ENCODE results near the gene CDIP1. TPM values are rescaled to one million over a fixed set of nuclear protein-coding genes. Genes with fewer than 3 reads are reported as not detected.

Gene CDIP1
- total and polyA plus RNA-seq, 2 experiments from 2014 or later, result 39.2 to 57.6 TPM

DNA sequence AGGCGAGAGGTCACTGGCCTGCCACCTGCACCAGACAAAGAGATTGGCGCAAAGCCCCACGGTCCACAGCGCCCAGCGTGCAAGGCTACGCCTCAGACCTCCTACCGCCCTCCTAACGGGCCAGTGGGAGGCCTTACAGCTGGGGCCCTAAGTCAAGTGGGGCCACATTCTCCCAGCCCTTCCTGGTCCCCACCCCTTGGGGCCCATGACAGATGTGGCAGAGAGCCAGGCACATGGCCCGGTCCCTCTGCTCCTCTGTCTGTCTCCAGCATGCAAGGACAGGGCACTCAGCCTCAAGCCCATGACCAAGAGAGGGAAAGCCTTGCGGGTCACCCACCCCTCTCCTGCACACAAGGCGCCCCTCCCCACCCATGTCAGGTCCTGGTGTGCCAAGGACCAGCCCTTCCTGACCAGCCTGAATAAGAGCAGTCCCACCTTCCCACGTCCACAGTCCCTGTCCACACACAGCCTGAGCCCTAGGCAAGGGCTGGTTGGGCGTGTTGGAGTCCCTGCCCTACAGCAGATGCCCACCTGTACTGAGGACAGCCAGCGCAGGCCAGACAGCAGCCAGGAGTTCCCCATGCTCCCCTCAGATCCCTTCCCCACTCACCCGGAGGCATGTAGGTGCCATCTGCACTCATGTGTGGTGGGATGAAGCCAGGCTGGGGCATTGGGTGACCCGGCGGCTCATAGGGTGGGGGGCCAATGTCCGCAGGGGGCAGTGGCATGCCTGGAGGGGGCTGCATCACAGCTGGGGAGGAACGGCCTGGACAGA lies 25.3 kb downstream of the CDIP1 start (continued):
- TF ChIP-seq ZNF462 (CRISPR knock-in tag; IDR thresholded peaks at IDR 0.05) (no peak), POLR2AphosphoS5 (IDR thresholded peaks at IDR 0.05; ENCODE audit: low read depth) (no peak), STAT1 (IDR thresholded peaks at IDR 0.05; ENCODE audit: unreplicated experiment) (no peak), JUNB (IDR thresholded peaks at IDR 0.05; ENCODE audit: unreplicated experiment) (no peak)

- H3K9me3 Mint-ChIP-seq, result no peaks in the 10 kb centered on the region
- Histone ChIP-seq H3K27ac (ENCODE audit: low read depth) (no peak overlapping the region), H3F3A (replicated peaks; ENCODE audit: low read depth) (0 out of 2 replicates have a peak, but pooled peaks cover 7% of the 10 kb centered on the region), H3K36me3 (ENCODE audit: insufficient read depth) (no peaks in the 10 kb centered on the region), H3K9me2 (ENCODE audit: insufficient read depth) (no peaks in the 10 kb centered on the region), H3K27me3 (ENCODE audit: insufficient read depth) (no peaks in the 10 kb centered on the region), H4K20me1 (replicated peaks; ENCODE audit: insufficient read depth) (peaks cover 23% of the 10 kb centered on the region), H3K4me1 (ENCODE audit: insufficient read depth) (peaks cover 16% of the 10 kb centered on the region), H2AFZ (no peak overlapping the region), H3K4me2 (no peak overlapping the region), H3K4me3 (no peak overlapping the region), H3K79me2 (replicated peaks; ENCODE audit: insufficient read depth) (peaks cover 21% of the 10 kb centered on the region)
- no peak for ATAC-seq
- no peak overlapping the region for H3K4me3 Mint-ChIP-seq
- peaks cover 28% of the 10 kb centered on the region for H3K36me3 Mint-ChIP-seq (ENCODE audit: low read depth)
- no peak for DNase-seq (ENCODE audit: low spot score)
- no peak overlapping the region for H3K27ac Mint-ChIP-seq
- peaks cover 19% of the 10 kb centered on the region for H3K4me1 Mint-ChIP-seq
- peaks cover 10% of the 10 kb centered on the region for H3K27me3 Mint-ChIP-seq (ENCODE audit: insufficient read depth, low read depth, poor library complexity)
- no peak for TF ChIP-seq ZNF331 (CRISPR knock-in tag; IDR thresholded peaks at IDR 0.05; ENCODE audit: low read depth)
- no peak for TF ChIP-seq POLR2AphosphoS5 (IDR thresholded peaks at IDR 0.05; ENCODE audit: low read depth)
- TF ChIP-seq CTCF (conservative IDR thresholded peaks at IDR 0.05; ENCODE audit: low read depth in 2 of 2), result no peak
- no peak for TF ChIP-seq ZNF114 (CRISPR knock-in tag; IDR thresholded peaks at IDR 0.05)
- TF ChIP-seq CREB1 (CRISPR knock-in tag; IDR thresholded peaks at IDR 0.05; ENCODE audit: low read depth), result no peak
- TF ChIP-seq STAT1 (IDR thresholded peaks at IDR 0.05; ENCODE audit: unreplicated experiment), result no peak
- no peak for TF ChIP-seq REST (IDR thresholded peaks at IDR 0.05; ENCODE audit: unreplicated experiment)
Measured at GRCh38 chr16:4512473-4512872, 26.1 kb downstream of the CDIP1 start.
